ENCODE data around the gene TRPM1. TPM values are rescaled to one million over a fixed set of nuclear protein-coding genes. Genes with fewer than 3 reads are reported as not detected.

The TRPM1 gene
- total RNA-seq, 2 donors from 2014 or later, result not detected

DNA sequence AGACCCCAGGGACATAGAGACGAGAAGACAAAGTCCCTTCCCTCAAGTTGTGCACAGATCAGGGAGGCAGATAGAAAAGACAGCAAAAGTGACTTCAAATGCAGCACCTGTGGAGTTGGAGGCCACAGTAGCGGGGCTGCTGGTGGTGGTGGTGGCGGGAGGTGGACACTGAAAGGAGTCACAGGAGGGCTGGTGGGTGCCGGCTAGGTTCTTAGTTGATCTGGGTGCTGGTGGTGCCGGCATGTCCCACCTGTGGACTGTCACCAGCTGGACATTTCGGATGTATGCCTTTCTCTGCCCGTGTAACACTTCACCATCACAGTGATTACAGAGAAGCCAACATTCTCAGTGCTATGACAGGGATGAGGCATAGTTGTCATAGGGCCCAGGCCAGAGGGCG, 60.9 kb downstream of the TRPM1 start:
- no peak for DNase-seq
- Histone ChIP-seq H3K4me1 (no peaks in the 10 kb centered on the region), H3K4me3 (no peak overlapping the region), H3K27ac (no peak overlapping the region), H3K9me3 (no peaks in the 10 kb centered on the region), H3K36me3 (replicated peaks in 1 of 2; ENCODE audit: insufficient read depth in 1 of 2, low read depth in 2 of 2) (no peaks in the 10 kb centered on the region), H3K27me3 (no peaks in the 10 kb centered on the region)
- 78 to 85% methylated on average over 8 of the region's 8 CpGs for WGBS, 2 donors
- intact Hi-C loops (cut with DNase I), result no loop called here
- no peak for ATAC-seq
- TF ChIP-seq, protein P1, sequence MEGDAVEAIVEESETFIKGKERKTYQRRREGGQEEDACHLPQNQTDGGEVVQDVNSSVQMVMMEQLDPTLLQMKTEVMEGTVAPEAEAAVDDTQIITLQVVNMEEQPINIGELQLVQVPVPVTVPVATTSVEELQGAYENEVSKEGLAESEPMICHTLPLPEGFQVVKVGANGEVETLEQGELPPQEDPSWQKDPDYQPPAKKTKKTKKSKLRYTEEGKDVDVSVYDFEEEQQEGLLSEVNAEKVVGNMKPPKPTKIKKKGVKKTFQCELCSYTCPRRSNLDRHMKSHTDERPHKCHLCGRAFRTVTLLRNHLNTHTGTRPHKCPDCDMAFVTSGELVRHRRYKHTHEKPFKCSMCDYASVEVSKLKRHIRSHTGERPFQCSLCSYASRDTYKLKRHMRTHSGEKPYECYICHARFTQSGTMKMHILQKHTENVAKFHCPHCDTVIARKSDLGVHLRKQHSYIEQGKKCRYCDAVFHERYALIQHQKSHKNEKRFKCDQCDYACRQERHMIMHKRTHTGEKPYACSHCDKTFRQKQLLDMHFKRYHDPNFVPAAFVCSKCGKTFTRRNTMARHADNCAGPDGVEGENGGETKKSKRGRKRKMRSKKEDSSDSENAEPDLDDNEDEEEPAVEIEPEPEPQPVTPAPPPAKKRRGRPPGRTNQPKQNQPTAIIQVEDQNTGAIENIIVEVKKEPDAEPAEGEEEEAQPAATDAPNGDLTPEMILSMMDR (IDR thresholded peaks at IDR 0.05), result no peak

DNA sequence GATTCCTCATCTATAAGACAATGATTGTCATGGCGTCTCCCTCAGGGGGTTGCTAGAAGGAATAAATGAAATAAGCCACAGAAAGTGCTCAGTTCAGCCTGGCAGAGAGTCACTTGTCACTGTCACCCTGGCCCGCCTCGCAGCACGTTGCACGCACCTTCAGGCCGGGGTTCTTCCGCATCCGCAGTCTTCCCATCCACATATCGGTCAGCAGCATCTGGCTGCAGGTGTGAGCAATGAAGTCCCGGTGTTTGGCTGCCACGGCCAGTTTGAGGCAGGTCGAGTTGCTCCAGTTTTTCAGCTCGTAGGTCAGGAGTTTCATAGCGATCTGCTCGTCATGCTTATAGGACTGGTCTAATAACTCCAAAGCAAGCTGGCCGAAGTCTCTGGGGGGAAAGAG, 61.6 kb downstream of the TRPM1 start:
- H3K4me3 ChIP-seq, result no peak overlapping the region
- H3K27me3 ChIP-seq, result no peaks in the 10 kb centered on the region
- intact Hi-C loops (cut with DNase I), result no loop called here
- H3K4me1 ChIP-seq, result no peaks in the 10 kb centered on the region
- no peak for TF ChIP-seq POLR2A (IDR thresholded peaks at IDR 0.05)
- TF ChIP-seq, protein P1 (IDR thresholded peaks at IDR 0.05), result no peak
- H3K36me3 ChIP-seq (replicated peaks in 1 of 2; ENCODE audit: insufficient read depth in 1 of 2, low read depth in 2 of 2), result no peaks in the 10 kb centered on the region
- WGBS, 2 donors, result 89 to 96% methylated on average over 10 to 16 of the region's 16 CpGs
- DNase-seq (no peak), ATAC-seq (no peak)
- no peaks in the 10 kb centered on the region for H3K9me3 ChIP-seq
- no peak overlapping the region for H3K27ac ChIP-seq

DNA sequence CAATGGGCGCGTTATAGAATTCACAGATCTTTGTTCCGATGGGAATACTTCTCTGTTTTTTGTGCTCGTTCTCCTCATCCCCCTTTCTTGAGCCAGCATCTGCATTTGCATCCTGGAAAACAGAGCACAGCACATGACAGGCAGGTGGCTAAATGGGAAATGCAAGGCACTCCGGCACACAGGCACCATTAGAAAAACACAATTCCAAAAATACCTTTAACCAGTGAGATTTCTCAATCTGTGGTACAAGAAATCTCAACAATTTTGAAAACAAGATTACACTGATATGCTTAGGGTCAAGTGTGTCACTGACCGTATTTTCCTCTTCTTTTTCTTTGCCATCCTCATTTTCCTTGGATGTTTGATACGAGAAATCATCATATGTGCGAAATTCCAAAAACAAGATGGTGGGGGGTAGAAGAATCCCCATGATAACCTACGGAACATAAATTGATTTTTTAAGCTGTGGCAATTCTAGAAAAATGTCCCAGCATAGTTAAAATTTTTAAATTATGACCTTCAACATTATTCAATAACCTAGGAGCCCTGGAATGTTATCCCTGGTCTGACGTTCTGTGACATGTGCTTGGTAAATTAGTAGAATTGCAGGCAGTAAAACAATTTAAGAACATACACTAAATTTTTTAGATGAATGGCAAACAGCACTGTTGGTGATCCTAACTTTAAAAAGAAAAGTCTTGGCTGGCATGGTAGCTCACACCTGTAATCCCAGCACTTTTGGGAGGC, 63.6 kb downstream of the TRPM1 start:
- DNase-seq (no peak), ATAC-seq (peak; percentile 56)
- Histone ChIP-seq H3K27me3 (no peaks in the 10 kb centered on the region), H3K4me1 (no peaks in the 10 kb centered on the region), H3K4me3 (no peak overlapping the region), H3K27ac (peak overlapping the region in 2 of 4 donors; percentile 4 to 39), H3K36me3 (replicated peaks in 1 of 2; ENCODE audit: insufficient read depth in 1 of 2, low read depth in 2 of 2) (no peaks in the 10 kb centered on the region), H3K9me3 (no peaks in the 10 kb centered on the region)
- intact Hi-C loops (cut with DNase I), result no loop called here
- WGBS, 2 donors, result 75 to 76% methylated on average over 10 of the region's 10 CpGs
- TF ChIP-seq, protein P1 (IDR thresholded peaks at IDR 0.05), result no peak
- TF ChIP-seq POLR2A (IDR thresholded peaks at IDR 0.05), result no peak

DNA sequence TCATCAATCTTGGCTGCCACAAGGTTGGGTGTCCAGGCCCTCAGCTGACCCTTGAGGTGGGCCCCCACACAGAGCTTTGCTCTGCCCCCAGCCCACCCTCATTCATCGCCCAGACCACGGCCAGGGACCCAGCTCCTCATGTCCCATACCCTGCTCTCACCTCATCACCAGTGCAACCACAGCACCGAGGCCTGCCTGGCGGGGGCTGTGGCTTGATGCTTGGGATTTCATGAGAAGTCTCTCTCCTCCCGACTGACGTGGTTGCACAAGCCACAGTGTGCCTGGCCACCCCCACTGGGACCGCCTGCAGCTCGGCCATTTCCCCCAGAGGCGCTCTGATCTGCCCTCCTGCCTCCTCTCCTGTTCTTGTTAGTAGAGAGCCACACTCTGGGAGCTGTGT, 64.7 kb downstream of the TRPM1 start:
- Histone ChIP-seq H3K27ac (no peak overlapping the region), H3K9me3 (no peaks in the 10 kb centered on the region), H3K4me1 (no peaks in the 10 kb centered on the region), H3K27me3 (no peaks in the 10 kb centered on the region), H3K36me3 (replicated peaks in 1 of 2; ENCODE audit: insufficient read depth in 1 of 2, low read depth in 2 of 2) (no peaks in the 10 kb centered on the region), H3K4me3 (no peak overlapping the region)
- 73 to 78% methylated on average over 5 to 8 of the region's 9 CpGs for WGBS, 2 donors
- intact Hi-C loops (cut with DNase I), result no loop called here
- ATAC-seq (no peak), DNase-seq (no peak)
- TF ChIP-seq, protein P1 (IDR thresholded peaks at IDR 0.05), result no peak
- no peak for TF ChIP-seq POLR2A (IDR thresholded peaks at IDR 0.05)

DNA sequence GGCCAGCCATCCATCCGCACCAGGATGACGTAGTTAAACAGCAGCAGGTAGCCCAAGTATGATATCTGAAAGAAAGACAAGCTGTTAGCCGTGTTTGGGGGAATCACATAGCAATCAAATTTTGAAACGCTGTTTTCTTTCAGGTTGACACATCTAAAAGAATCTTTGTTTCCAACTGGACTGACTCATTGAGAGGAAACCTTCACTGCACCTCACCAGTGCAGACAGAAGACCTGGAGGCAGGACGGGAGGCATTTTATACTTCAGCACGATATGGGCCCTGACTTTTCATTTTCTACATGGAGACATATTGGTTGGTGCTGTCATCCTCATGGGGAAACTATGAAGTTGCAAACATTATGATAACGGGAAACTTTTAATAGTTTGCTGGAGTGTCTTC, 65.9 kb downstream of the TRPM1 start:
- Histone ChIP-seq H3K36me3 (replicated peaks in 1 of 2; ENCODE audit: insufficient read depth in 1 of 2, low read depth in 2 of 2) (no peaks in the 10 kb centered on the region), H3K27ac (no peak overlapping the region), H3K27me3 (no peaks in the 10 kb centered on the region), H3K4me3 (no peak overlapping the region), H3K9me3 (no peaks in the 10 kb centered on the region), H3K4me1 (no peaks in the 10 kb centered on the region)
- ATAC-seq, result no peak
- DNase-seq, result no peak
- WGBS, 2 donors, result 82 to 83% methylated on average over 7 of the region's 7 CpGs
- intact Hi-C loops (cut with DNase I), result no loop called here
- TF ChIP-seq POLR2A (IDR thresholded peaks at IDR 0.05), result no peak
- TF ChIP-seq, protein P1 (IDR thresholded peaks at IDR 0.05), result no peak

Measured in body of pancreas (tissue), 4 donors.